ENCODE measurements around the gene PPP1R12B.
"Not testable (repeated sequence)": the region's sequence is repeated elsewhere in the genome, so short reads cannot be mapped to it uniquely, and the experiment has no call there.

The PPP1R12B gene

DNA sequence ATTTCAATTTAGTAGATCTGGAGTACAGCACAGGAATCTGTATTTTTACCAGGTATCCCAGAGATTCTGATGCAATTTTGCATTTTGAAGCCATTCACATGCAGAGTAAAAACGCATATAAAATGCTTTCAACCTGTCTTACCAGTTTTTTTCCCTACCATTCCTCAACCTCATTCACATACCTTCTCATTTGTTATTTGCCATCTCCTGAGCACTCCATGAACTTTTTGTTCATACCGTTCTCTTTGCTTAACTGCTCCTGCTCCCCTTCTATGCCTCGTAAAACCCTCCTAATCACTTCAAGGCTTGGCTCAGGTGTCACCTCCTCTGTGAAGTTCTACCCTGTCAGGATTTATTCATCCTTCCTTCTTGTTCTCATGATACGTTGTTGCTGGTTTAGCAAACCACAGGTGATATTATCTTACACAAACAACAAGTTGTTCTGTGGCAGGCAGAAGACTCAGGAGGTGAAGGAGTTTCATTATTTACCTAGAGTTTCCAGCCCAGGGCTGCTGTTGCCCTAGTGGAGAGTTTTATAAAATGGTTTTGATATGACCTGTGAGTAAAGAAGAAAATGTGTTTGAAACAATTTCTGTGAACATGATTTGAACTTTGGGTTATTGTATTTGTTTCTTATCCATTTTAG is 31.5 kb downstream of the PPP1R12B start:
- H3K4me3 Mint-ChIP-seq; H3K9me3 Mint-ChIP-seq; H3K27ac Mint-ChIP-seq; DNase-seq; H3K27me3 Mint-ChIP-seq (ENCODE audit: low read depth, poor library complexity); H3K36me3 Mint-ChIP-seq (ENCODE audit: low read depth): not testable (repeated sequence)
- peak; percentile 15 for TF ChIP-seq CTCF (IDR thresholded peaks at IDR 0.05)
- peaks cover 21% of the 10 kb centered on the region for H3K4me1 Mint-ChIP-seq

DNA sequence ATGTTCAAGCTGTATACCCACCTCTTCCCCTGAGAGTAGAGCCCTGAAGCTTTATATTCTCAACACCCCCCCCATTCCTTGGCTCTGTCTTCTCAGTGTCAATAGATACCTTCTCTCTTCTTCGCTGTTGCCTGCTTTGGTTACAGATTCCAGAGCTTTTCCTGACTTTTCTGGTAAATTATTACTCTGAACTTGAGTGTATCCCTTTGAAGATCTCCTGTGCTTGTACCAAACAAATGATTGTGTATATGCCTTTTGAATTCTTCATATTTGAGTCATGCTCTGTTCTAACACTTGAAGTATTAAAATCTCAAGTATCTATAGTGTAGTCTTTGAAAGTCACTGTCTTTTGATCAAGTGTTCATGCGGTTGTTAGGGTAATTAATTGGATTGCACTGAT is 32.0 kb downstream of the PPP1R12B start:
- H3K27me3 Mint-ChIP-seq (ENCODE audit: low read depth, poor library complexity); H3K4me3 Mint-ChIP-seq; H3K27ac Mint-ChIP-seq; DNase-seq; H3K36me3 Mint-ChIP-seq (ENCODE audit: low read depth); H3K9me3 Mint-ChIP-seq: not testable (repeated sequence)
- H3K4me1 Mint-ChIP-seq = peaks cover 21% of the 10 kb centered on the region

DNA sequence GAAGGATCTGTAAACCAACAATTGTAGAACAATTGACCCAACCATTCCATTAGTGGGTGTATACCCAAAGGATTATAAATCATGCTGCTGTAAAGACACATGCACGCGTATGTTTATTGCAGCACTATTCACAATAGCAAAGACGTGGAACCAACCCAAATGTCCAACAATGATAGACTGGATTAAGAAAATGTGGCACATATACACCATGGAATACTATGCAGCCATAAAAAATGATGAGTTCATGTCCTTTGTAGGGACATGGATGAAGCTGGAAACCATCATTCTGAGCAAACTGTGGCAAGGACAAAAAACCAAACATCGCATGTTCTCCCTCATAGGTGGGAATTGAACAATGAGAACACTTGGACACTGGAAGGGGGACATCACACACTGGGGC is 33.4 kb downstream of the PPP1R12B start:
- H3K4me1 Mint-ChIP-seq = peaks cover 21% of the 10 kb centered on the region
- H3K36me3 Mint-ChIP-seq (ENCODE audit: low read depth); H3K27me3 Mint-ChIP-seq (ENCODE audit: low read depth, poor library complexity); H3K4me3 Mint-ChIP-seq; H3K27ac Mint-ChIP-seq; DNase-seq; H3K9me3 Mint-ChIP-seq: not testable (repeated sequence)

DNA sequence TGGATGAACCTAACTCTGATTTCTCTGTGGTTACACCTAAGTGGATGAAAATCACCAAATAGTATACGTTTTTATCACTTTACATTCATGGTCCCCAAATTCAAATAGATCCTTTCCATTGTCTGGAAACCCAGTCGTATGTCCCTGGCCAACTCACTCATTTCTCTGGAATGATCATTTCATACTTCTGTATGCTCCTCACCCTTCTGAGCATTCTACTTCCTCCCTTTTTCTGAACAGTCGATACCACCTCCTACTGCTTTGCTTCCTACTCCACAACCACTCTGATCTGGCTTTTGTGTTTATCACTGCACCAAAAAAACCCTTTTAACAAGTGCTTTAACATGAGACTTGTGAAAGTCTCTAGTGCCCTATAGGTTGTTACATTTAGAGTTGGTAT is 47.3 kb downstream of the PPP1R12B start:
- not testable (repeated sequence) for H3K4me3 Mint-ChIP-seq; H3K36me3 Mint-ChIP-seq (ENCODE audit: low read depth); DNase-seq; H3K4me1 Mint-ChIP-seq; H3K27me3 Mint-ChIP-seq (ENCODE audit: low read depth, poor library complexity); H3K9me3 Mint-ChIP-seq; H3K27ac Mint-ChIP-seq

DNA sequence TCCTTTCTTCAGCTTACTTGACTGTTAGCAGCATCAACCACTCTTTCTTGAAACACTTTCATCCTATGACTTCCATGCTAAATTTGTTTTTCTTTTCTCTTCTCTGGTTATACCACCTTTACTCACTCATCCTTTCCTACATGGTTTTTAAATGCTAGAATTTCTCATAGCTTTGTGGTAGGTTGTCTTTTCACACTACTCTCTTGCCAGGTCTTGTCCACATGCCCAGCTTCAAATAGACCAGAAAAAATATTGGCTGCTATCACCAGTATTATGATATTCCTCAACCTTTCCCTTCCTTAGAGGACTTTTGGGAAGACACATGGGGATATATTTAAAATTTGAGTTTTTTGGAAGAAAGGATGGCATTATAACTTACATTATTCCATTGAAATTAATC is 48.8 kb downstream of the PPP1R12B start:
- H3K27me3 Mint-ChIP-seq (ENCODE audit: low read depth, poor library complexity) = peaks cover 6% of the 10 kb centered on the region
- no peaks in the 10 kb centered on the region for H3K36me3 Mint-ChIP-seq (ENCODE audit: low read depth)
- no peak for DNase-seq
- TF ChIP-seq CTCF (IDR thresholded peaks at IDR 0.05) = no peak
- H3K4me1 Mint-ChIP-seq = no peaks in the 10 kb centered on the region
- H3K9me3 Mint-ChIP-seq = no peaks in the 10 kb centered on the region
- no peak overlapping the region for H3K4me3 Mint-ChIP-seq
- H3K27ac Mint-ChIP-seq = no peak overlapping the region

DNA sequence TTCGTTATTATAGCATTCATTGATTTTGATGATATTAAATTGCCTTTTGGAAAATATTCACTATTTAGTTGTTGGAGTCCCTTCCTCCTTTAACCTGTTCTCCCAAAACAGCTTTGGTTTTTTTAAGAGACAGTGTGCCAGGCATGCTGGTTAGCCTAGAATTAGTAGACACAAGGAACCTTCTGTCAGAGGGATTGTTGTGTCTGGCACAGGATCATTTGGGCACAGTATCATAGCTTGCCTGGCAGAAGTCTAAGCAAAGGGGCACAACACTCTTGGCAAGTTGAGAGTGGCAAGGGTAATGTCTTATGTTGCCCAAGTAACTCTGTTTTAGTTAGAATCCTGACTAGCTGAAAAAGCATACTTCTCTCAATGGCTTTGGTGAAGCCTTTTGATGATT is 49.9 kb downstream of the PPP1R12B start:
- not testable (repeated sequence) for H3K27ac Mint-ChIP-seq; H3K27me3 Mint-ChIP-seq (ENCODE audit: low read depth, poor library complexity); H3K4me3 Mint-ChIP-seq; DNase-seq; H3K36me3 Mint-ChIP-seq (ENCODE audit: low read depth); H3K9me3 Mint-ChIP-seq; H3K4me1 Mint-ChIP-seq

DNA sequence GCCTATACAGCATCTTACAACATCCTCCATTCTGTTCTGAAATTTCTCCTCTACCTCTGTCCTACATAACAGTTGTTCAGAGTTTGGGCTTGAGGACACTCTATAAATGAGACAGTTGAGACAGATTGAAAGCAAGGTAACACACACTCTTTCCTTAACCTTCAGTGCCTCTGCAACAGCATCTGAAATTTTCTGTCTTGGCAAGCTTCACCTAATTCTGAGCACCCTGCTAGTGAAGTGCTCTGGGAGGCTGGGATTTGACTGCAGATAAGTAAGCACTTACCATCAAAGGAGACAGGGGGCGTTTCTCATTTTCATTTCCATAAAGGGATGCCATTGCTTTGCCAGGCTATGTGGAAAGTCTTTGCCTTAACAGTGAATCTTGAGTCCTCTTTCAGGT is 53.3 kb downstream of the PPP1R12B start:
- not testable (repeated sequence) for H3K27ac Mint-ChIP-seq; H3K27me3 Mint-ChIP-seq (ENCODE audit: low read depth, poor library complexity); H3K4me3 Mint-ChIP-seq; H3K4me1 Mint-ChIP-seq; DNase-seq; H3K36me3 Mint-ChIP-seq (ENCODE audit: low read depth); H3K9me3 Mint-ChIP-seq

DNA sequence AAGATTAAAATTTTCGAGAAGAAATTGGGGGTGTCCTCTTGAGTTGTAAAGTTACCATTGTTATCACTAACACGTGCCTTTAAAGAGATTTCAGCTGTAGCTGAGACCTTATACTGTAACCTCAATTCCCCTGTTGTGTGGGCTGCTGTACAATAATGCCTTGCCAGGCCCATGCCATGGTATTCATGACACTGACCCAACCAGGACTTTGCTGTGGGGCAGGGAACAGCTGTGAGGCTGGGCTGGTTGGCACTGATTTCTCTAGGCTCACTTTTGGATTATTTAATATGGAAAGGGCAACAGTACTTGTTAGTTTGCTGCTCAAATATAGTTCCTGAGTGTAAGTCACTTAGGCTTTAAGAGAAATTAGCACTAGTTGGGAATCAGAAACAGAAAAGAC is 54.9 kb downstream of the PPP1R12B start:
- not testable (repeated sequence) for H3K27me3 Mint-ChIP-seq (ENCODE audit: low read depth, poor library complexity); H3K4me3 Mint-ChIP-seq; H3K4me1 Mint-ChIP-seq; DNase-seq; H3K27ac Mint-ChIP-seq; H3K36me3 Mint-ChIP-seq (ENCODE audit: low read depth); H3K9me3 Mint-ChIP-seq

GRCh38 chr1:202405928-202406327 is 57.4 kb downstream of the PPP1R12B start:
- Mint-ChIP-seq H3K4me3 (no peak overlapping the region), H3K27me3 (ENCODE audit: low read depth, poor library complexity) (no peaks in the 10 kb centered on the region), H3K36me3 (ENCODE audit: low read depth) (no peaks in the 10 kb centered on the region), H3K27ac (no peak overlapping the region), H3K9me3 (no peaks in the 10 kb centered on the region), H3K4me1 (no peaks in the 10 kb centered on the region)
- DNase-seq = no peak
- no peak for TF ChIP-seq CTCF (IDR thresholded peaks at IDR 0.05)

- not testable (repeated sequence) for H3K36me3 Mint-ChIP-seq (ENCODE audit: low read depth); H3K4me1 Mint-ChIP-seq; H3K9me3 Mint-ChIP-seq
Observed at GRCh38 chr1:202406896-202407295, 58.4 kb downstream of the PPP1R12B start.

DNA sequence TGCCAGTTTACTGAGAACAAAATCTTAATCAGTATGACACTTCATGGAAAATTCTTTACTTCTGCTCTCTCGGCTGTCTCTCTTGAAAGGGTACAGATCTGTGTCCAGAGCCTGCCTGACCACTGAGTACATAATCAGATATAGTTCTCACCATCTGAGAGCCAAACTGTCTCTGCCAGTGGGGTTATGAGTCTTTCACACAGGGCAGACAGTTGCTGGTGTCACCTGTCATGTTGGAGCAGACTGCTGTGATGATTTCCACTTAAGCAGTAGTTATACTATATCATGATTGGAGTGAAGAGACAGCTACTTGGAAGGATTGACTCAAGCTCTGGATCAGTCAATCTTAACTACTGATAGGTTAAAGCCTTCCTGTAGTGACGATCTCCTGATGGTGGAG is 58.9 kb downstream of the PPP1R12B start:
- not testable (repeated sequence) for H3K4me1 Mint-ChIP-seq; H3K36me3 Mint-ChIP-seq (ENCODE audit: low read depth); DNase-seq; H3K27ac Mint-ChIP-seq; H3K27me3 Mint-ChIP-seq (ENCODE audit: low read depth, poor library complexity); H3K4me3 Mint-ChIP-seq; H3K9me3 Mint-ChIP-seq

More at GRCh38 chr1:202406896-202407295, 58.4 kb downstream of the PPP1R12B start:
- H3K4me3 Mint-ChIP-seq; H3K27me3 Mint-ChIP-seq (ENCODE audit: low read depth, poor library complexity); DNase-seq; H3K27ac Mint-ChIP-seq: not testable (repeated sequence)

DNA sequence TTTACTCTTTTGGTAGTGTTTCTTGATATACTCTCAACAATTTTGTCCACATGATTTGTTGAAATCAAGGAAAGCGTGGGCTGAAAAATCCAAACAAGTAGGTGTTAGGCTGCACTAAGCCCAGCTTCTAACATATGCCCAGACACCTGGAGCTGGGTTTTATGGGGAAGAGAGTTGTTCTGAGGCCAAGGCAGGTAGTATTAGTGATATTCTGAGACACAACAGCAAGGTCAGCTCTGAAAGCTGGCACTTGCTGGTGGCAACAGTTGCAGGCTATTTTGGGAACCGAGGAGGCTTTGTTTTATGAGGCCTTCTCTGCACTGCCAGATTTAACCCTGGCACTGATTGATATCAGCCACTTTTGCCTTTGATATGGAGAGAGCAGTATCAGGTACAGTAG is 61.8 kb downstream of the PPP1R12B start:
- not testable (repeated sequence) for H3K27ac Mint-ChIP-seq; DNase-seq; H3K36me3 Mint-ChIP-seq (ENCODE audit: low read depth); H3K4me1 Mint-ChIP-seq; H3K4me3 Mint-ChIP-seq; H3K9me3 Mint-ChIP-seq; H3K27me3 Mint-ChIP-seq (ENCODE audit: low read depth, poor library complexity)
